ENCODE measurements around the gene AGBL3.

- no peak for TF ChIP-seq CTCF (IDR thresholded peaks at IDR 0.05; ENCODE audit: low read depth, low read length, missing input control)
- peak; percentile 14 to 39 for TF ChIP-seq RAD21 (IDR thresholded peaks at IDR 0.05)
- peak; percentile 82 for TF ChIP-seq MAX (IDR thresholded peaks at IDR 0.05)
- TF ChIP-seq TAF1 (conservative IDR thresholded peaks at IDR 0.05) = peak; percentile 68
- peak; percentile 80 for TF ChIP-seq REST (IDR thresholded peaks at IDR 0.05)
- peak; percentile 80 for TF ChIP-seq ATF3 (IDR thresholded peaks at IDR 0.05)
- TF ChIP-seq HNF4G (IDR thresholded peaks at IDR 0.05) = peak; percentile 41
These were observed 161.8 kb downstream of the AGBL3 start, which contains the start of gene TMEM140 for GRCh38 chr7:135147899-135148721.

Data from liver (tissue), 3 donors.